CD1c-positive myeloid dendritic cell (primary cell): ENCODE measurements around the gene TAF11L13.
"Not testable (repeated sequence)": the region's sequence is repeated elsewhere in the genome, so short reads cannot be mapped to it uniquely, and the experiment has no call there.

Source experiments
- DNase-seq: peaks from one replicate; pipeline ENCODE4 v3.0.0-alpha.2; 2016; ENCODE audit errors: extremely low spot score

TAF11L13 gene

GRCh38 chr5:17631788-17632187 lies at the start of gene TAF11L13:
TAF11L13 (plus strand) TSS chr5:17632088.
- not testable (repeated sequence) for DNase-seq

DNA sequence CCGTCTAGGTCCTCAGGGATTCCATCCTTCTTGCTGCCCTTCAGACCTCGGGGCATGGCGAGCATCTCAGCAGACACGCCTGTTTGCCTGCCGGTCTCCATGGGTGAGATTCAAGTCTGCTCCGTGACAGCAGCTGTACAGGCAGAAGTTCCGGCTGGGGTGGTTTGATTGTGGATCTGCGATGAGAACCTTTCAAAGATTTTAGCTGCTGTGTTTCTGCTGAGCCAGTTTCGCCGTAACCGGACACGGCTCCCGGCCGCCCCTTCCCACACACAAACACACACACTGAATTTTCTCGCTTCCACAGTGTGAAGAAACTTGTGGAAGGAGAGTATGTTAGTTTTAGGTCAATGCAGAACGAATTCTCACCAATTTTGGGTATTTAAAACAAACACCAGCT lies 46.2 kb upstream of the TAF11L13 start, which contains the start of gene TAF11L7:
TSS of gene TAF11L7 (minus strand) at position 101 of the 400 bp plus-strand sequence.
- DNase-seq = not testable (repeated sequence)

DNA sequence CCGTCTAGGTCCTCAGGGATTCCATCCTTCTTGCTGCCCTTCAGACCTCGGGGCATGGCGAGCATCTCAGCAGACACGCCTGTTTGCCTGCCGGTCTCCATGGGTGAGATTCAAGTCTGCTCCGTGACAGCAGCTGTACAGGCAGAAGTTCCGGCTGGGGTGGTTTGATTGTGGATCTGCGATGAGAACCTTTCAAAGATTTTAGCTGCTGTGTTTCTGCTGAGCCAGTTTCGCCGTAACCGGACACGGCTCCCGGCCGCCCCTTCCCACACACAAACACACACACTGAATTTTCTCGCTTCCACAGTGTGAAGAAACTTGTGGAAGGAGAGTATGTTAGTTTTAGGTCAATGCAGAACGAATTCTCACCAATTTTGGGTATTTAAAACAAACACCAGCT lies 41.0 kb upstream of the TAF11L13 start, which contains the start of gene TAF11L8:
TSS of gene TAF11L8 (minus strand) at position 101 of the 400 bp plus-strand sequence.
- DNase-seq = not testable (repeated sequence)

DNA sequence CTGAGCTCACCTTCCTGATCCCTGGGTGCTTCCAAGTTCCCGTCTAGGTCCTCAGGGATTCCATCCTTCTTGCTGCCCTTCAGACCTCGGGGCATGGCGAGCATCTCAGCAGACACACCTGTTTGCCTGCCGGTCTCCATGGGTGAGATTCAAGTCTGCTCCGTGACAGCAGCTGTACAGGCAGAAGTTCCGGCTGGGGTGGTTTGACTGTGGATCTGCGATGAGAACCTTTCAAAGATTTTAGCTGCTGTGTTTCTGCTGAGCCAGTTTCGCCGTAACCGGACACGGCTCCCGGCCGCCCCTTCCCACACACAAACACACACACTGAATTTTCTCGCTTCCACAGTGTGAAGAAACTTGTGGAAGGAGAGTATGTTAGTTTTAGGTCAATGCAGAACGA lies 37.6 kb upstream of the TAF11L13 start, which contains the start of gene TAF11L9:
TSS of gene TAF11L9 (minus strand) at position 140 of the 400 bp plus-strand sequence.
- DNase-seq = not testable (repeated sequence)

DNA sequence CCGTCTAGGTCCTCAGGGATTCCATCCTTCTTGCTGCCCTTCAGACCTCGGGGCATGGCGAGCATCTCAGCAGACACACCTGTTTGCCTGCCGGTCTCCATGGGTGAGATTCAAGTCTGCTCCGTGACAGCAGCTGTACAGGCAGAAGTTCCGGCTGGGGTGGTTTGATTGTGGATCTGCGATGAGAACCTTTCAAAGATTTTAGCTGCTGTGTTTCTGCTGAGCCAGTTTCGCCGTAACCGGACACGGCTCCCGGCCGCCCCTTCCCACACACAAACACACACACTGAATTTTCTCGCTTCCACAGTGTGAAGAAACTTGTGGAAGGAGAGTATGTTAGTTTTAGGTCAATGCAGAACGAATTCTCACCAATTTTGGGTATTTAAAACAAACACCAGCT lies 34.2 kb upstream of the TAF11L13 start, which contains the start of gene TAF11L10:
TSS of gene TAF11L10 (minus strand) at position 101 of the 400 bp plus-strand sequence.
- not testable (repeated sequence) for DNase-seq

- not testable (repeated sequence) for DNase-seq
Observed at GRCh38 chr5:17603880-17604279, 28.0 kb upstream of the TAF11L13 start, which contains the start of gene TAF11L11. TAF11L11 (plus strand) TSS chr5:17604183.

DNA sequence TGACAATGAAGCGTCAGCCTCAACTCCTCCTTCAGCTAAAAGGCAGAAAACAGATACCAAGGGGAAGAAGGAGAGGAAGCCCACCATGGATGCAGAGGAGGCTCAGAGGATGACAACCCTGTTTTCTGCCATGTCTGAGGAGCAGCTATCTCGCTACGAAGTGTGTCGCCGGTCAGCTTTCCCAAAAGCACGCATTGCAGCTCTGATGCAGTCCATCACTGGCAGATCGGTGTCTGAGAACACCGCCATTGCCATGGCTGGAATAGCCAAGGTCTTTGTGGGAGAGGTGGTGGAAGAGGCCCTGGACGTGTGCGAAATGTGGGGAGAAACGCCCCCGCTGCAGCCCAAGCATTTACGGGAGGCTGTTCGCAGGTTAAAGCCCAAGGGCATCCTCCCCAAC lies 26.9 kb upstream of the TAF11L13 start:
- DNase-seq = no peak

- DNase-seq = not testable (repeated sequence)
Observed at GRCh38 chr5:17607461-17607860, 24.4 kb upstream of the TAF11L13 start.

DNA sequence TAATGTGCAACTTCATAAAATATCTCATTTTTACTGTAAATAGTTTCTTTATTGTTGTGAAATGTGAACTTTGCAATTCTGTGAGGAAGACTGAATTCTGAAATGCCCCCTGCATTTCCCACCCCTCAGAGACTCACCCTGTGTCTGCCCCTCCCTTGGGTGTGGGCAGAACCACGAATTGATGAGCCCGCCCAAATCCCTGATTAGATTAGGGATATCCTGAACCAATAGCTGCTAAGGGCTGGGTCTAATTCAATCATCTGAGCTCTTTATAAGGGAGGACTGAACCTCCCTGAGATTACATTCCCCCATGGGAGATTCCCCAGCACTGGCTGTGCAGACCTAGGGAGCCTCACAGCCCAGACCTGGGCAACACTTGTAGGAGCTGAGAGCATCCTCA lies 21.8 kb upstream of the TAF11L13 start, which contains the start of gene TAF11L12:
TSS of gene TAF11L12 (plus strand) at position 301 of the 400 bp plus-strand sequence.
- not testable (repeated sequence) for DNase-seq

GRCh38 chr5:17614872-17615605 lies 16.8 kb upstream of the TAF11L13 start:
- DNase-seq = no peak

DNA sequence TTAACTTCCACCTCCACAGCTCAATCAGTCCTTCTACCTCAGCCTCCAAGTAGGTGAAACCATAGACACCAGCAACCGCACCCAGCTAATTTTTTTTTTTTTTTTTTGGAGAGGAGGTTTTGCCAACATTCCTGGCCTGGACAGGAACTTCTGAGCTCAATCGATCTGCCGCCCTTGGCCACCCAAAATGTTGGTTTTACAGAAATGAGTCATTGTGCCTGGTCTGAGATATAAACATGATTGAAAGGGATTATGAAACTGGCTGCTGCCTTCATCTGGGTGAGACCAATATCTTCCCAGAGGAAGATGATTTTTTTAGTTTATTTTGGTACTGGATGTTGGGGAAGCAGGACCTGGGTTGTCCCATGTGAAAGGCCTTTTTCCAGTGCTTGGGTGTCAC lies 12.5 kb upstream of the TAF11L13 start:
- DNase-seq = no peak

GRCh38 chr5:17620627-17621026 lies 11.3 kb upstream of the TAF11L13 start:
- DNase-seq = no peak

DNA sequence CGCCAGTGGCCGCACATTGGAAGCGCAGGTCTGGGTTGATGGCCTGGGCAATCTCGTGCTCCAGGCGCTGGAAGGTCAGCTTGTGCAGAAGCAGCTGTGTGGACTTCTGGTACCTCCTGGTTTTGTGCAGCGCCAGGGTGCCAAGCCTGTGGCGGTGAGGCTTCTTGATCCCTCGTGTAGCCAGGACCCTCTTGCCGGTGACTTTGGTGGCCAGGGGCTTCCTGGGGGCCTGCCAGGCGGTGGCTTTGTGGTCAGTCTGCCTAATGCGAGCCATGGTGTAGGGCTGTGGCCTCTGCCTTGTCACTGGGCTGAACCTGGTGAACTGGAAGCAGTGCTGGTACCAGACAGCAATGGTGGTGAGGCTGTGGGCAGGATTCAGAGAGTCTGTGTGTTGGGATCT lies 6.2 kb upstream of the TAF11L13 start:
- no peak for DNase-seq

GRCh38 chr5:17634160-17634559 lies 2.3 kb downstream of the TAF11L13 start, which contains the start of gene TAF11L14:
TAF11L14 (plus strand) TSS chr5:17634460.
- no peak for DNase-seq

GRCh38 chr5:17649232-17649631 lies 17.3 kb downstream of the TAF11L13 start:
- not testable (repeated sequence) for DNase-seq

- not testable (repeated sequence) for DNase-seq
Observed at GRCh38 chr5:17655201-17655759, 23.4 kb downstream of the TAF11L13 start.

GRCh38 chr5:17655921-17656320 lies 24.0 kb downstream of the TAF11L13 start:
- DNase-seq = no peak

- DNase-seq = no peak
Observed at GRCh38 chr5:17663182-17663581, 31.3 kb downstream of the TAF11L13 start.

DNA sequence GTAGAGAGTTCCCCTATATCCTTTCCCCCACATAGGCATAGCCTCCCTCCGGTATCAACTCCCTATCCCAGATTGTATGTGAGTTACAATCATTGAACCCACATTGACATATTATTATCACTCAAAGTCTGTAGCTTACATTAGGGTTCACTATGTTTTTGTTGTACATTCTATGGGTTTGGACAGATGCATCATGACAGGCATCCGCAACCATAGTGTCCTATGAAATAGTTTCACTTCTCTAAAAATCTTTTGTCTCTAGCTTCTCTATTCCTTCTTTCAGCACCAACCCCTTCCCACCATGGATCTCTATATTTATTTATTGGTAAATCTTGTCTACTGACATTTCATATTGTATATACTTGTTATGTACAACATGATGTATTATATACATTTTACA lies 33.9 kb downstream of the TAF11L13 start:
- DNase-seq = no peak

DNA sequence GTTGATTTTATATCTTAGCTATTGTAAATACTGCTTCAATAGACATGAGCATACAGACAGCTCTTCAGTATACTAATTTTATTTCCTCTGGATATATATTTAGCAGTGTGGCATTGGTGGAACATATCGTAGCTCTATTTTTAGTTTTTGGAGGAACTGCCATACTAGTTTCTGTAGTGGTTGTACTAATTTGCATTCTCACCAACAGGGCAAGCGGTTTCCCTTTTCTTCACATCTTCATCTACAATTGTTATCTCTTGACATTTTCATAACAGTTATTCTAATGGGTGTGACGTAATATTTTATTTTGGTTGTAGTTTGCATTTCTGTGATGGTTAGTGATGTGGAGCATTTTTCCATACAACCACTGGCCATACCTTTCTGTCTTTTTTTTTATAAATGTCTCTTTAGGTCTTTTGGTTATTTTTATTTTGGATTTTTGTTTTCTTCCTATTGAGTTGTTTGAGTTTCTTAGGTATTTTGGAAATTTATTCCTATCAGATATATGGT lies 34.9 kb downstream of the TAF11L13 start:
- no peak for DNase-seq

DNA sequence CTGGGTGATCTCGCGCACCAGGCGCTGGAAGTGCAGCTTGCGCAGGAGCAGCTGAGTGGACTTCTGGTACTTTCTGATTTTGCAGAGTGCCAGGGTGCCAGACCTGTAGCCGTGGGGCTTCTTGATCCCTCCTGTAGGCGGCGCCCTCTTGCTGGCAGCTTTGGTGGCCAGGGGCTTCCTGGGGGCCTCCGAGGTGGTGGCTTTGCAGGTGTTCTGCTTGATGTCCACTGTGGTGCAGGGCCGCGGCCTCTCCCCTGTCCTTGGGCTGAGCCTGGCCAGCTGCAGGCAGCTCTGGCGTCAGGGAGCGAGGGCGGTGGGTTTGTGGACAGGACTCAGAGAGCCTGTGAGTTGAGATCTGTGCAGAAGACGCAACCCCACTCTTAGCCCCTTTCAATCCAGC lies 38.5 kb downstream of the TAF11L13 start:
- no peak for DNase-seq

DNA sequence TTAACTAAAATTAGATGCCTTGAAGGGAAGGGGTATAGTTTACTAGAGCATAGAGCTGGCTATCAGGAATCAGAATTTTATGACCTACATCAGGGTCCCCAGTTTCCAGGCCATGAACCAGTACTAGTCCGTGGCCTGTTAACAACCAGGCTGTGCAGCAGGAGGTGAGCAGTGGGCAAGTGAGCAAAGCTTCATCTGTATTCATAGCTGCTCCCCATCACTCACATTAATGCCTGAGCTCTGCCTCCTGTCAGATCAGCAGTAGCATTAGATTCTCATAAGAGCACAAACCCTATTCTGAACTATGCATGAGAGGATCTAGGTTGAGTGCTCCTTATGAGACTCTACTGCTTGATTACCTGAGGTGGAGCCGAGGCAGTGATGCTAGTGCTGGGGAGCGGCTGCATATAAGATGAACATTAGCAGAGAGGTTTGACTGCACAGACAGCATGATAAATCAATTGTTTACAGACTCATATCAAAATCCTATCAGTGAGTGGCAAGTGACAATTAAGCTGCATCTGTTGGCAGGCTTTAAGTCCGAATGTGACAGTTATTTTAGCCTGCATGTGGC lies 47.0 kb downstream of the TAF11L13 start:
- no peak for DNase-seq
